SK-N-MC (cell line): Measurements from ENCODE around the gene TCF7L2.

Experiments
- DNase-seq: peaks from one replicate; pipeline ENCODE4 v3.0.0-alpha.2; 2011; ENCODE audit warnings: low read depth, low spot score
- H3K27ac ChIP-seq: fragments of 200-600 bp; sonication (generic); 2 replicates; pipeline ENCODE4 v1.5.1; 2016; ENCODE audit warnings: mixed run types
- H3K36me3 ChIP-seq: fragments of 200-600 bp; sonication (generic); 2 replicates; pipeline ENCODE4 v1.6.1; 2017; ENCODE audit warnings: antibody characterized with exemption, low read length, mixed read lengths; ENCODE audit not compliant: insufficient read depth
- H3K4me3 ChIP-seq: fragments of 200-600 bp; sonication (generic); 2 replicates; pipeline ENCODE4 v1.5.1; 2016
- H3K9ac ChIP-seq: fragments of 200-600 bp; sonication (generic); 2 replicates; pipeline ENCODE4 v1.8.0; 2017; ENCODE audit warnings: mixed run types, mixed read lengths; ENCODE audit not compliant: insufficient read length
- H3K9me3 ChIP-seq: fragments of 200-600 bp; sonication (generic); 2 replicates; pipeline ENCODE4 v1.6.1; 2017; ENCODE audit warnings: low read depth, mild to moderate bottlenecking, antibody characterized with exemption, low read length, moderate library complexity, mixed read lengths
- EZH2 ChIP-seq: fragments of 200-600 bp; sonication (generic); IDR thresholded peaks from one replicate; pipeline ENCODE4 v1.6.1; 2017; ENCODE audit warnings: antibody characterized with exemption
- FOXP2 ChIP-seq: optimal IDR thresholded peaks from 2 replicates; pipeline ENCODE3; 2011; ENCODE audit warnings: mild to moderate bottlenecking, moderate library complexity; ENCODE audit not compliant: insufficient read depth; ENCODE audit errors: extremely low read length, control extremely low read depth
- POLR2AphosphoS5 ChIP-seq: IDR thresholded peaks from 2 replicates; pipeline ENCODE4 v1.6.1; 2012; ENCODE audit warnings: mild to moderate bottlenecking, low read depth, low read length, borderline replicate concordance

TCF7L2 gene

GRCh38 chr10:113033991-113034390 lies 83.9 kb downstream of the TCF7L2 start:
- Histone ChIP-seq H3K9ac (no peak overlapping the region), H3K27ac (no peak overlapping the region), H3K9me3 (no peaks in the 10 kb centered on the region), H3K36me3 (no peaks in the 10 kb centered on the region), H3K4me3 (no peak overlapping the region)
- no peak for TF ChIP-seq EZH2
- no peak for TF ChIP-seq FOXP2
- TF ChIP-seq POLR2AphosphoS5 = no peak
- DNase-seq = no peak

- Histone ChIP-seq H3K27ac (no peak overlapping the region), H3K36me3 (no peaks in the 10 kb centered on the region), H3K9me3 (no peaks in the 10 kb centered on the region), H3K9ac (no peak overlapping the region), H3K4me3 (no peak overlapping the region)
- DNase-seq = no peak
- TF ChIP-seq EZH2 (no peak), POLR2AphosphoS5 (no peak), FOXP2 (no peak)
These were observed 85.8 kb downstream of the TCF7L2 start for GRCh38 chr10:113035732-113036312.

GRCh38 chr10:113036619-113037018 lies 86.6 kb downstream of the TCF7L2 start:
- no peaks in the 10 kb centered on the region for H3K9me3 ChIP-seq
- no peak for DNase-seq
- TF ChIP-seq POLR2AphosphoS5 (no peak), EZH2 (no peak), FOXP2 (no peak)
- no peak overlapping the region for H3K9ac ChIP-seq
- no peak overlapping the region for H3K27ac ChIP-seq
- H3K4me3 ChIP-seq = no peak overlapping the region
- H3K36me3 ChIP-seq = no peaks in the 10 kb centered on the region

- H3K9me3 ChIP-seq = no peaks in the 10 kb centered on the region
- TF ChIP-seq FOXP2 = no peak
- no peak for TF ChIP-seq POLR2AphosphoS5
- TF ChIP-seq EZH2 = no peak
- DNase-seq = no peak
- no peak overlapping the region for H3K4me3 ChIP-seq
- H3K27ac ChIP-seq = no peak overlapping the region
- no peak overlapping the region for H3K9ac ChIP-seq
- no peaks in the 10 kb centered on the region for H3K36me3 ChIP-seq
These were observed 87.2 kb downstream of the TCF7L2 start for GRCh38 chr10:113037218-113037617.

GRCh38 chr10:113038183-113038582 lies 88.1 kb downstream of the TCF7L2 start:
- Histone ChIP-seq H3K36me3 (no peaks in the 10 kb centered on the region), H3K9ac (no peak overlapping the region), H3K27ac (no peak overlapping the region), H3K4me3 (no peak overlapping the region), H3K9me3 (no peaks in the 10 kb centered on the region)
- TF ChIP-seq POLR2AphosphoS5 (no peak), FOXP2 (no peak), EZH2 (no peak)
- no peak for DNase-seq

- no peak overlapping the region for H3K9ac ChIP-seq
- no peak overlapping the region for H3K27ac ChIP-seq
- no peaks in the 10 kb centered on the region for H3K36me3 ChIP-seq
- H3K4me3 ChIP-seq = no peak overlapping the region
- H3K9me3 ChIP-seq = no peaks in the 10 kb centered on the region
- DNase-seq = no peak
- no peak for TF ChIP-seq POLR2AphosphoS5
- no peak for TF ChIP-seq FOXP2
- TF ChIP-seq EZH2 = no peak
These were observed 88.9 kb downstream of the TCF7L2 start for GRCh38 chr10:113038985-113039384.

GRCh38 chr10:113041324-113041723 lies 91.3 kb downstream of the TCF7L2 start:
- no peak overlapping the region for H3K4me3 ChIP-seq
- no peak overlapping the region for H3K27ac ChIP-seq
- H3K9me3 ChIP-seq = no peaks in the 10 kb centered on the region
- no peak overlapping the region for H3K9ac ChIP-seq
- no peaks in the 10 kb centered on the region for H3K36me3 ChIP-seq
- no peak for DNase-seq
- TF ChIP-seq EZH2 = no peak
- TF ChIP-seq POLR2AphosphoS5 = no peak
- TF ChIP-seq FOXP2 = no peak

GRCh38 chr10:113041841-113042750 lies 92.0 kb downstream of the TCF7L2 start:
- Histone ChIP-seq H3K36me3 (no peaks in the 10 kb centered on the region), H3K9me3 (no peaks in the 10 kb centered on the region), H3K9ac (no peak overlapping the region), H3K27ac (no peak overlapping the region), H3K4me3 (no peak overlapping the region)
- TF ChIP-seq POLR2AphosphoS5 (no peak), FOXP2 (no peak), EZH2 (no peak)
- DNase-seq = no peak
